NB4 (cell line): ENCODE measurements around the gene PLA2G15.

Experiments used
- DNase-seq: peaks from one replicate; pipeline ENCODE4 v3.0.0; 2010; ENCODE audit warnings: low read depth
- H3K4me3 ChIP-seq: one replicate; pipeline ENCODE4 v1.5.1; 2011; ENCODE audit warnings: mild to moderate bottlenecking, low read depth, low read length, moderate library complexity
- MYC ChIP-seq: IDR thresholded peaks from 2 replicates; pipeline ENCODE4 v1.6.1; 2011; ENCODE audit warnings: low read depth, low read length
- POLR2A ChIP-seq: IDR thresholded peaks from 2 replicates; pipeline ENCODE4 v1.6.1; 2011; ENCODE audit warnings: mild to moderate bottlenecking; ENCODE audit not compliant: insufficient read length; ENCODE audit errors: extremely low read depth
- TF ChIP-seq, protein P1 (sequence below): IDR thresholded peaks from 2 replicates; pipeline ENCODE4 v1.6.1; 2011; ENCODE audit warnings: low read depth, low read length
- TF ChIP-seq, protein P2 (sequence below): IDR thresholded peaks from one replicate; pipeline ENCODE4 v1.5.1; 2012; ENCODE audit warnings: low read depth, low read length

PLA2G15 gene

DNA sequence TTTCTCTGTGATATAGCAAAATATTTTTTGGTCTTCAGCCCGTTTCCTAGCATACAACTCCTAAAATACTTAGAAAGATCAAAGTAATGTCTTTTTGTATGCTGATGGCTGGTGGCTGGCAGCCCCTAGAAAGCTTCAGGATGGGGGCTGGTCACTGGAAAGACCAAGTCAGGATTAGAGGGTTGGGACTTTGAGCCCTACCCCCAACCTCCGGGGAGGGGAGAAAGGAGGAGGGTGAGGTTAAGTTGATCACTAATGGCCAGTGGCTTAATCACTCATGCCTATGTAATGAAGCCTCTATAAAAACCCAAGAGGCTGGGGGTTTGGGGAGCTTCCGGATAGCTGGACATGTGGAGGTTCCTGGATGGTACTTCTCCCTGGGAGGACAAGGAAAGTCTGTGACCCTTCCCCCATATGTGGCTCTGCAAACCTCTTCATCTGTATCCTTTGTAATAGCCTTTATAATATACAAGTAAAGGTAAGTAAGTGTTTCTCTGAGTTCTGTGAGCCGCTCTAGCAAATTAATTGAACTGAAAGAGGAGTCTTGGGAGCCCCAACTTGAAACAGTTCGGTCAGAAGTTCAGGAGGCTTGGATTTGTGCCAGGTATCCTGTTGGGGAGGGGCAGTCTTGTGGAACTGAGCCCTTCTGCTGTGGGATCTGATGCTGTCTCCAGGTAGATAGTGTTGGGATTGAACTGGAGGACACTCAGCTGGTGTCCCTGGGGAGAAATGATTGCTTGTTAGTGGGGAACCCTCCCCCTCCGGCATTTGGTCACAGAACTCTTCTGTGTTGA is 22.6 kb downstream of the PLA2G15 start:
- H3K4me3 ChIP-seq = no peak overlapping the region
- DNase-seq = no peak
- TF ChIP-seq, protein P1, sequence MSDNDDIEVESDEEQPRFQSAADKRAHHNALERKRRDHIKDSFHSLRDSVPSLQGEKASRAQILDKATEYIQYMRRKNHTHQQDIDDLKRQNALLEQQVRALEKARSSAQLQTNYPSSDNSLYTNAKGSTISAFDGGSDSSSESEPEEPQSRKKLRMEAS = no peak
- TF ChIP-seq, protein P2, sequence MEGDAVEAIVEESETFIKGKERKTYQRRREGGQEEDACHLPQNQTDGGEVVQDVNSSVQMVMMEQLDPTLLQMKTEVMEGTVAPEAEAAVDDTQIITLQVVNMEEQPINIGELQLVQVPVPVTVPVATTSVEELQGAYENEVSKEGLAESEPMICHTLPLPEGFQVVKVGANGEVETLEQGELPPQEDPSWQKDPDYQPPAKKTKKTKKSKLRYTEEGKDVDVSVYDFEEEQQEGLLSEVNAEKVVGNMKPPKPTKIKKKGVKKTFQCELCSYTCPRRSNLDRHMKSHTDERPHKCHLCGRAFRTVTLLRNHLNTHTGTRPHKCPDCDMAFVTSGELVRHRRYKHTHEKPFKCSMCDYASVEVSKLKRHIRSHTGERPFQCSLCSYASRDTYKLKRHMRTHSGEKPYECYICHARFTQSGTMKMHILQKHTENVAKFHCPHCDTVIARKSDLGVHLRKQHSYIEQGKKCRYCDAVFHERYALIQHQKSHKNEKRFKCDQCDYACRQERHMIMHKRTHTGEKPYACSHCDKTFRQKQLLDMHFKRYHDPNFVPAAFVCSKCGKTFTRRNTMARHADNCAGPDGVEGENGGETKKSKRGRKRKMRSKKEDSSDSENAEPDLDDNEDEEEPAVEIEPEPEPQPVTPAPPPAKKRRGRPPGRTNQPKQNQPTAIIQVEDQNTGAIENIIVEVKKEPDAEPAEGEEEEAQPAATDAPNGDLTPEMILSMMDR = no peak
- TF ChIP-seq POLR2A = no peak
- no peak for TF ChIP-seq MYC

DNA sequence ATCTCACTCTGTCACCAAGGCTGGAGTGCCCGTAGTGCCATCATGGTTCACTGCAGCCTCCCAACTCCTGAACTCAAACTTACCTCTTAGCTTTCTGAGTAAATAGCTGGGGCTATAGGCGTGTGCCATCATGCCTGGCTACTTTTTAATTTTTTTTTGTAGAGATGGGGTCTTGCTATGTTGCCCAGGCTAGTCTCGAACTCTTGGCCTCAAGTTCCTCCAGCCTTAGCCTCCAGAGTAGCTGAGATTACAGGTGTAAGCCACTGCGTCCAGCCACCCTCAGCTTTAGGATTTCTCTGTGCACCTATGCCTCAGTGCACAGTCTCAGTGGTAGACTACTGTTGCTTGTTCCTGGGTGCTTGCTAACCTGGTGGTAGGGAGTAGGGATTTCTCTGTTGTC is 24.6 kb downstream of the PLA2G15 start:
- no peak for DNase-seq
- H3K4me3 ChIP-seq = no peak overlapping the region
- TF ChIP-seq, protein P1 = no peak
- TF ChIP-seq POLR2A (no peak), MYC (no peak)
- TF ChIP-seq, protein P2 = no peak

DNA sequence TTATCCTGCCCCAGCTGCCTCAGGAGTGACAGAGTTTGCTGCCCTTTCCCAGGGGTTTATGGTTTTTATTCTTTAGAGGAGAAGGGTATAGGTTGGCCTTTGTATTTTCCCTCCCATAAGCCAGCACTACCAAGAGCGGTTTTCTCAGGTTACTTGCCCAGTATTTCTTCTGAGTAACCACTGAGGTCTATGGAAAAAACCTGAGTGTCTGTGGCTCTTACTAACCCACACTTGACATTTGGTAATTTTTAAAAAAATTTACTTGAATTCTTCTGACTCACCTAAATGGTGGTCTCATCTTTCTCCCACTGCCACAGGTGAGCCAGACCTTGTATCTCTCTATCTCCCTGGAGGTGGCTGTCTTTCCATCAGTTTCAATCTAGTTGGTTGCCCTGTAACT is 25.2 kb downstream of the PLA2G15 start:
- no peak overlapping the region for H3K4me3 ChIP-seq
- TF ChIP-seq, protein P2 = no peak
- TF ChIP-seq, protein P1 = no peak
- no peak for TF ChIP-seq MYC
- TF ChIP-seq POLR2A = no peak
- no peak for DNase-seq

DNA sequence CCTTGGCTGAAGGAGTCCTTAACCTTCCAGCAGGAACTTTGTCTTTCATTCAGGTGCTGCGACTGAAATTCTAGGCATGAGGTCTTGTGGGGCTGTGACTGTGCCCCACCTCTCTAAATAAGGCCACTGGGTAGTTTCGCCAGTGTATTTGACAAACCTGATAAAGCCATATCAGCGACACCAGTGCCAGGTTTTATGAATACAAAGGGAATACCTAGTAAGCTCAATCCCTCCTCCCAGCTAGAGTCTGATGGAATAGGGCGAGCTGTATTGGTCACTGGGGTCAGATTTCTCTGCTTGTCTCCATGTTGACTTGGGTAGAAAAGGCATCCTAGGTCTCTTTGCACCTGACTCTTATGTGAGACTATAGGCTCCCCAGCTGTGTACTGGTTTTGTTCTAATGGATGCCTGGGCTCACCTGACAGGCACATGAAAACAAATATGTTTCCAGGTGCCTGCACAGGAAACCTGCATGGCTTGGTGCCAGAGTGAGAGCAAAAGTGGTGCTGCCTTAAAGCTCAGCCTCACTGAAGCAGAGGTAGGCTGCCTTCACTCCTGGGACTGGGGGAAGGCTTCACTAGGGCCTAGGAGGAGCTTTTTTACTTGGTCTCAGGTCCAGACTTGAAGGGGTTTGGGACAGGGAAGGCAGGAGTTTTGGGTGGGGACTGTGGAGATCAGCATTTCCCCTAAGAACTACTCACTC is 27.5 kb downstream of the PLA2G15 start:
- TF ChIP-seq, protein P2 = no peak
- no peak for TF ChIP-seq POLR2A
- TF ChIP-seq, protein P1 = no peak
- no peak for TF ChIP-seq MYC
- H3K4me3 ChIP-seq = no peak overlapping the region
- DNase-seq = no peak

DNA sequence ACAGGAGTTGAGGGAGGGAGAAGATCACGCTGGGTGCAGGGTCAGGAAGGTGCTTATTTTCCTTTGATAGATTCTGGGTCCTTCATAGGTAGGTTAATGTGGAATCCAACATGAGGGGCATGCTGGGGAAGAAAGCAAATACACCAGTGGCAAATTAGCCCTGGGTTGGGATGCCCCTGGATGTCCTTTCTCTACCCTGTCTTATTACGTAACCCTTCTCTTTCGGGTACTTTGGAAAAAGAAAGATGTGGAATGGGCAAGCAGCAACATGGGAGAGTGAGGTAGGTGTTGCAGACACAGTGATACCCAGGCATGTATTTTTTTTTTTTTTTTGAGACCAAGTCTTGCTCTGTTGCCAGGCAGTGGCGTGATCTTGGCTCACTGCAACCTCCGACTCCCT is 28.3 kb downstream of the PLA2G15 start:
- no peak for DNase-seq
- TF ChIP-seq, protein P2 = no peak
- TF ChIP-seq, protein P1 = no peak
- no peak for TF ChIP-seq POLR2A
- no peak for TF ChIP-seq MYC
- H3K4me3 ChIP-seq = no peak overlapping the region
